GM18951 (cell line): Measurements from ENCODE around the gene CSNK1E.

Experiments
- POLR2A ChIP-seq: IDR thresholded peaks from 4 replicates; pipeline ENCODE4 v1.6.1; 2011; ENCODE audit warnings: mild to moderate bottlenecking; ENCODE audit not compliant: insufficient read length, insufficient read depth; ENCODE audit errors: extremely low read depth
- in situ Hi-C: fragments of 300-500 bp; cut with MboI; formaldehyde crosslinking; loops from one replicate; pipeline ENCODE4 v1.12.0; 2022; ENCODE audit warnings: low sequenced_read_pairs, mixed read lengths, inconsistent platforms; ENCODE audit not compliant: unreplicated experiment

CSNK1E gene

DNA sequence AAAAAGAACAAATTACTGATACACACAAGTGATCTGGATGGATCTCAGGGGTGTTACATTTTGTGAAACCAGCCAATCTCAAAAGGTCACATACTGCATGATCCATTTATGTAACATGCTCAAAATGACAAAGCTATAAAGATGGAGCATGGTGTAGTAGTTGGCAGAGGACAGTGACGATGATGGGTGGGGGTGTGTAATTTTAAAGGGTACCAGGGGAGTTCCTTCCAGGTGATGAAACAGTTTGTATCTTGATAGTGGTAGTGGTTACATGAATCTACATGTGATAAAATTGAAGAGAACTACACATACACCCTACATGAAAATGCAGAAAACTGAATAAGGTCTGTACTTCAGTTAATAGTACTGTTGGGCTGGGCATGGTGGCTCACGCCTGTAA lies 61.5 kb downstream of the CSNK1E start:
- in situ Hi-C loops: no loop called here
- TF ChIP-seq POLR2A: no peak

DNA sequence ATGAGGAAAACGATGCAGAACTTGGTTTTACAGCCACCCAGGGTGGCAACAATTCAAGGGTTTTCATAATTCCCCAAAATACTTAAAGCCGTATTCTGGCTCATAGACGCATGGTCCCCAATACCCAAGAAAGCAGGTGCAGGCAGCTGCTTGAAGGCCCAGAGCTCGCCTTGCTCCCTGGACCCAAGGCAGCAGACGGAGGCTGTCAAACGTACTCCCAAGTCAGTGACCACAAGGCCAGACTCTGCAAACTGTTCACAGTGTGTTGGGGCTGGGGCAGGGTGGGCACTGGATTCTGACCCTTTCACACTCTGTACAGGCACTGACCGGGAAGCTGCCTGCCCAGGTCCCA lies 65.9 kb downstream of the CSNK1E start:
- in situ Hi-C loops: no loop called here
- TF ChIP-seq POLR2A: no peak

- TF ChIP-seq POLR2A: no peak
- in situ Hi-C loops: no loop called here
Observed at GRCh38 chr22:38250643-38251340, 66.4 kb downstream of the CSNK1E start.

GRCh38 chr22:38249803-38250642 lies 67.2 kb downstream of the CSNK1E start:
- in situ Hi-C loops: no loop called here
- no peak for TF ChIP-seq POLR2A

DNA sequence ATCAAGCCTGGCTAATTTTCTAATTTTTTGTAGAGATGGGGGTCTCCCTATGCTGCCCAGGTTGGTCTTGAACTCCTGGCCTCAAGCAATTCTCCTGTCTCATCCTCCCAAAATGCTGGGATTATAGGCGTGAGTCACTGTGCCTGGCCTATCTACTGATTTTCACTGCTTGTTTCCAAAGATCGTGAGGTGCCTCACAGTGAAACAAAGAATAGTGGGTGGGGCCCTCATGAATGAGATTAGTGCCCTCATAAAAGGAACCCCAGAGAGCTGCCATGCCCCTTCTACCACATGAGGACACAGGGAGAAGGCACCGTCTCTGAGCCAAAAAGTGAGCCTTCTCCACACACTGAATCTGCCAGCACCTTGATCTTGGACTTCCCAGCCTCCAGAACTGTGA lies 67.9 kb downstream of the CSNK1E start:
- in situ Hi-C loops: no loop called here

DNA sequence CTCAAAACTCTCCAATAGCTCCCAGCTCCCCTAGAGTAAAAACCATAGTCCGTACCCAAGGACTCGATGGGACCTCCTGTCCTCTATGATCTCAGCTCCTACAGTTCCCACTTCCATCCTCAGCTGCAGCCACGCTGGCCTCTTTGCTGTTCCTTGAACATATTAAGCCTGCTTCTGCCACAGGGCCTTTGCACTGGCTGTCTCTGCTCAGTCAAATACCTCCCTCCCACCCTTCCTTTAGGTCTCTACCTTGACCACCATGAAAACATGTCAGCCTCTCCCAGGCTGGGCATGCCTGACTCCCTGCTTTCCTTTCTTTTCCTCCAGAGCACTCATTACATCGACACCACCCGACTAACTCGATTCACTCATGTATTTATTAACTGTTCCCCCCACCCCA lies 69.0 kb downstream of the CSNK1E start:
- in situ Hi-C loops: no loop called here
- no peak for TF ChIP-seq POLR2A

More for the DNA sequence above, 67.9 kb downstream of the CSNK1E start:
- TF ChIP-seq POLR2A: no peak

- TF ChIP-seq POLR2A: no peak
Observed at GRCh38 chr22:38247713-38248112, 69.5 kb downstream of the CSNK1E start.

GRCh38 chr22:38246692-38247091 lies 70.5 kb downstream of the CSNK1E start:
- TF ChIP-seq POLR2A: no peak
- in situ Hi-C loops: no loop called here

More at GRCh38 chr22:38247713-38248112, 69.5 kb downstream of the CSNK1E start:
- in situ Hi-C loops: no loop called here

GRCh38 chr22:38246046-38246658 lies 71.1 kb downstream of the CSNK1E start:
- in situ Hi-C loops: no loop called here
- no peak for TF ChIP-seq POLR2A

- no peak for TF ChIP-seq POLR2A
- in situ Hi-C loops: no loop called here
Observed at GRCh38 chr22:38244106-38244505, 73.1 kb downstream of the CSNK1E start.

DNA sequence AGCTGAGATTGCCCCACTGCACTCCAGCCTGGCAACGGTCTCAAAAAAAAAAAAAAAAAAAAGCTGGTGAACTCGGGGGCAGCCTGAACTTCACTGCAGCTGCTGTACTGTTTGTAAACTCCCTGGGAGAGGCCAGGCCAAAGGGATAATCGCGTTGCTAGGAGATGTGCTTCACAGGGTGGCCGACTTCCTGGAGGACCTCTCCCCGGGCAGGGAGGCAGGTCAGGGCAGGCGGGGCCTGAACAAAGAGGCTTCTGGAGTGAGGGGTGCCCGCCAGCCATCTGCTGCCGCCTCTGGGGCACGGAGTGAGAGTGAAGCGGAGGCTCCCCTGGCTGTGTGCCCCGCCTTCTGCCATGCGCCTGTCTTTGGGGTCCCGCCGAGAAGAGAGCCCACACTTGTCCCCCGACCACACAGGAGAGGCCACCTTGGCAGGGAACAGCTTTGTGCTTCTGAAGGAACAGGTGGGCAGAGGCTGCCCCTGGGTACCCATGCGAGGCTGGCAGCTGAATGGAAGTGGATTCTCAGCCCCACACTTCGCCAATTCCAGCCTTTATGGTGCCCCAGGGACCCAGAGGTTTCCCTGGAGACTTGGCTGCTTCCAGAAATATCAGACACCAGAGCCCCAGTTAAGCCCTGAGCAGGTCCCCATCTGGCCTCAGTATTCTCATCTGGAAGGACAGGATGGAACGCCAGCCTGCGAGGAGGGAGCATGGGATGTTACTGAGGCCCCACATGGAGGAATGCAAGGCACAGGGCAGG lies 74.0 kb downstream of the CSNK1E start:
- in situ Hi-C loops: no loop called here
- TF ChIP-seq POLR2A: no peak

DNA sequence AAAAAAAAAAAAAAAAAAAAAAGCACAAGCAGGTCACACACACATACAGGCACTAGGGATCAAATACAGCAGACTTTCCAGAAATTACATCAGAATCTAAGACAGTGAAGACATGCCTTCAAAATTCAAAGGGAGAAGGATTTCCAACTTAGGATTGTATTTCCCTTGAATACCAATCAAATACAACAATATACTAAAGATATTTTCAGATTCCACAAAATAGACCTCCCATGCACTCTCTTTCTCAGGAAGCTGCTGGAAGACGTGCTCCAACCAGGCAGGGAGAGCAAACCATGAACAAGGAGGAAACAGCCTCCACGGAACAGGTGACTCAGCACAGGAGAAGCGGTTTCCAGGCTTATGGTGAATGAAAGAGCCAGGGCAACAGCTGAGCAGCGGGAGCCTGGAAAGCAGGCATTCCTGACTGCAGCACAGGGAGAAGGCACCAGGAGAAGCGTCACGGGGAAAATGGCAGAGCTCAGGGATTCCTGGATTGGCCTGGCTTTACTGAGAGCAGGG lies 76.4 kb downstream of the CSNK1E start:
- in situ Hi-C loops: no loop called here
- no peak for TF ChIP-seq POLR2A
